A673 (cell line): ENCODE results near the gene LRP1.

Experiments used
- EZH2 ChIP-seq: fragments of 200-600 bp; sonication (generic); IDR thresholded peaks from 2 replicates; pipeline ENCODE4 v1.6.1; 2017; ENCODE audit warnings: borderline replicate concordance, low read depth, mild to moderate bottlenecking, mixed read lengths, antibody characterized with exemption, low read length; ENCODE audit not compliant: poor library complexity, severe bottlenecking
- TF ChIP-seq, protein P1 (sequence below): fragments of 300-800, 200-600 bp; sonication (generic); conservative IDR thresholded peaks from 2 replicates; pipeline ENCODE4 v1.5.1; 2017; ENCODE audit warnings: low read depth, mild to moderate bottlenecking, antibody characterized with exemption, low read length, moderate library complexity, mixed read lengths

DNA sequence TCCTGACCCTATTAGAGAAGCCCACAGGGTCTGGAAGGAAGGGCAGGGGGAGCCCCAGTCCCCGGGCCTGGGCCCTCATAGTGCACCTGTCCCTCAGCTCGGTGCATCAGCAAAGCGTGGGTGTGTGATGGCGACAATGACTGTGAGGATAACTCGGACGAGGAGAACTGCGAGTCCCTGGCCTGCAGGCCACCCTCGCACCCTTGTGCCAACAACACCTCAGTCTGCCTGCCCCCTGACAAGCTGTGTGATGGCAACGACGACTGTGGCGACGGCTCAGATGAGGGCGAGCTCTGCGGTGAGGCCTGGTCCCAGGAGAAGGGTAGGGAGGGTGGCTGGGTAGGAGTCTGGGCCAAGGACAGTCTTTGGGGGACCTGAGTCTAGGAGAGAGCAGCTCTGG lies 45.4 kb downstream of the LRP1 start:
- TF ChIP-seq, protein P1, sequence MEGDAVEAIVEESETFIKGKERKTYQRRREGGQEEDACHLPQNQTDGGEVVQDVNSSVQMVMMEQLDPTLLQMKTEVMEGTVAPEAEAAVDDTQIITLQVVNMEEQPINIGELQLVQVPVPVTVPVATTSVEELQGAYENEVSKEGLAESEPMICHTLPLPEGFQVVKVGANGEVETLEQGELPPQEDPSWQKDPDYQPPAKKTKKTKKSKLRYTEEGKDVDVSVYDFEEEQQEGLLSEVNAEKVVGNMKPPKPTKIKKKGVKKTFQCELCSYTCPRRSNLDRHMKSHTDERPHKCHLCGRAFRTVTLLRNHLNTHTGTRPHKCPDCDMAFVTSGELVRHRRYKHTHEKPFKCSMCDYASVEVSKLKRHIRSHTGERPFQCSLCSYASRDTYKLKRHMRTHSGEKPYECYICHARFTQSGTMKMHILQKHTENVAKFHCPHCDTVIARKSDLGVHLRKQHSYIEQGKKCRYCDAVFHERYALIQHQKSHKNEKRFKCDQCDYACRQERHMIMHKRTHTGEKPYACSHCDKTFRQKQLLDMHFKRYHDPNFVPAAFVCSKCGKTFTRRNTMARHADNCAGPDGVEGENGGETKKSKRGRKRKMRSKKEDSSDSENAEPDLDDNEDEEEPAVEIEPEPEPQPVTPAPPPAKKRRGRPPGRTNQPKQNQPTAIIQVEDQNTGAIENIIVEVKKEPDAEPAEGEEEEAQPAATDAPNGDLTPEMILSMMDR = no peak
- TF ChIP-seq EZH2 = no peak
